H9 (cell line): ENCODE data around the gene APBA3. TPM values are rescaled to one million over a fixed set of nuclear protein-coding genes. Genes with fewer than 3 reads are reported as not detected.

Experiments
- DNase-seq: peaks from one replicate; pipeline ENCODE4 v3.0.0-alpha.2; 2017
- H2AFZ ChIP-seq: one replicate; pipeline ENCODE4 v1.6.1; 2013; ENCODE audit warnings: mild to moderate bottlenecking, low read length, control low read depth, moderate library complexity
- H2AK5ac ChIP-seq: 2 replicates; pipeline ENCODE4 v1.6.1; 2013; ENCODE audit warnings: low read length, control low read depth, mixed read lengths; ENCODE audit not compliant: insufficient read length
- H2BK120ac ChIP-seq: one replicate; pipeline ENCODE4 v1.6.1; 2013; ENCODE audit warnings: low read depth, mild to moderate bottlenecking, low read length, control low read depth, inconsistent platforms; ENCODE audit not compliant: poor library complexity, severe bottlenecking
- H2BK12ac ChIP-seq: 2 replicates; pipeline ENCODE4 v1.6.1; 2013; ENCODE audit warnings: low read length, control low read depth, mixed read lengths, low read depth; ENCODE audit not compliant: insufficient read length
- H2BK15ac ChIP-seq: 2 replicates; pipeline ENCODE4 v1.6.1; 2013; ENCODE audit warnings: low read depth, low read length, control low read depth
- H2BK20ac ChIP-seq: one replicate; pipeline ENCODE4 v1.6.1; 2013; ENCODE audit warnings: low read depth, mild to moderate bottlenecking, low read length, control low read depth, inconsistent platforms; ENCODE audit not compliant: poor library complexity, severe bottlenecking
- H2BK5ac ChIP-seq: 2 replicates; pipeline ENCODE4 v1.6.1; 2013; ENCODE audit warnings: low read length, control low read depth, mixed read lengths; ENCODE audit not compliant: insufficient read length
- H3K14ac ChIP-seq: 2 replicates; pipeline ENCODE4 v1.6.1; 2013; ENCODE audit warnings: low read length, control low read depth; ENCODE audit not compliant: insufficient read depth
- H3K18ac ChIP-seq: 2 replicates; pipeline ENCODE4 v1.6.1; 2013; ENCODE audit warnings: low read depth, mild to moderate bottlenecking, mixed read lengths, low read length, control low read depth; ENCODE audit not compliant: insufficient read length
- H3K23ac ChIP-seq: 2 replicates; pipeline ENCODE4 v1.6.1; 2013; ENCODE audit warnings: low read length, control low read depth, mixed read lengths, low read depth; ENCODE audit not compliant: insufficient read length
- H3K23me2 ChIP-seq: 2 replicates; pipeline ENCODE4 v1.6.1; 2013; ENCODE audit warnings: low read depth, mild to moderate bottlenecking, mixed read lengths, low read length, control low read depth; ENCODE audit not compliant: insufficient read length, poor library complexity, severe bottlenecking
- H3K27ac ChIP-seq: 2 replicates; pipeline ENCODE4 v1.5.1; 2013; ENCODE audit warnings: low read length, control low read depth, mixed read lengths, low read depth; ENCODE audit not compliant: insufficient read length
- H3K27me3 ChIP-seq: 2 replicates; pipeline ENCODE4 v1.6.1; 2013; ENCODE audit warnings: low read length, control low read depth, inconsistent platforms; ENCODE audit not compliant: insufficient read depth
- H3K4ac ChIP-seq: 2 replicates; pipeline ENCODE4 v1.6.1; 2013; ENCODE audit warnings: low read depth, mild to moderate bottlenecking, control low read depth, inconsistent platforms, low read length, moderate library complexity
- H3K4me1 ChIP-seq: 2 replicates; pipeline ENCODE4 v1.6.1; 2013; ENCODE audit warnings: low read length, control low read depth, inconsistent platforms; ENCODE audit not compliant: insufficient read depth
- H3K4me2 ChIP-seq: 2 replicates; pipeline ENCODE4 v1.6.1; 2013; ENCODE audit warnings: low read length, control low read depth, mixed read lengths; ENCODE audit not compliant: insufficient read length, insufficient read depth
- H3K56ac ChIP-seq: 2 replicates; pipeline ENCODE4 v1.6.1; 2013; ENCODE audit warnings: low read depth, mild to moderate bottlenecking, mixed read lengths, low read length, control low read depth; ENCODE audit not compliant: insufficient read length
- H3K79me1 ChIP-seq: 2 replicates; pipeline ENCODE4 v1.6.1; 2013; ENCODE audit warnings: low read depth, mild to moderate bottlenecking, moderate library complexity, low read length, control low read depth, inconsistent platforms; ENCODE audit not compliant: insufficient read depth, poor library complexity, severe bottlenecking
- H3K79me2 ChIP-seq: 2 replicates; pipeline ENCODE4 v1.6.1; 2013; ENCODE audit warnings: low read length, control low read depth, inconsistent platforms; ENCODE audit not compliant: insufficient read depth
- H3K9ac ChIP-seq: 2 replicates; pipeline ENCODE4 v1.6.1; 2013; ENCODE audit warnings: low read length, control low read depth, mixed read lengths; ENCODE audit not compliant: insufficient read length; ENCODE audit errors: extremely low read depth
- H3K9me3 ChIP-seq: one replicate; pipeline ENCODE4 v1.6.1; 2013; ENCODE audit warnings: low read depth, low read length, inconsistent platforms; ENCODE audit not compliant: control insufficient read depth
- H3T11ph ChIP-seq: one replicate; pipeline ENCODE4 v1.6.1; 2013; ENCODE audit warnings: mild to moderate bottlenecking, low read length, control low read depth, inconsistent platforms
- H4K20me1 ChIP-seq: one replicate; pipeline ENCODE4 v1.6.1; 2013; ENCODE audit not compliant: control insufficient read depth, insufficient read length, insufficient read depth
- H4K5ac ChIP-seq: 2 replicates; pipeline ENCODE4 v1.6.1; 2013; ENCODE audit warnings: low read depth, mild to moderate bottlenecking, mixed read lengths, low read length, control low read depth; ENCODE audit not compliant: insufficient read length
- H4K8ac ChIP-seq: replicated peaks from 2 replicates; pipeline ENCODE4 v1.6.1; 2013; ENCODE audit warnings: low read length, control low read depth, mixed read lengths, low read depth; ENCODE audit not compliant: insufficient read length
- H4K91ac ChIP-seq: 2 replicates; pipeline ENCODE4 v1.6.1; 2013; ENCODE audit warnings: low read depth, mild to moderate bottlenecking, moderate library complexity, mixed read lengths, low read length, control low read depth; ENCODE audit not compliant: insufficient read length
- H3K27ac Mint-ChIP-seq, 3 experiments: 2 replicates in 2 of 3; 3 replicates in 1 of 3; pipeline ENCODE4 v1.8.0; 2020 to 2021; ENCODE audit warnings: mixed read lengths in 3 of 3, mild to moderate bottlenecking in 1 of 3, moderate library complexity in 1 of 3
- H3K27me3 Mint-ChIP-seq: 2 replicates; pipeline ENCODE4 v1.8.0; 2021; ENCODE audit warnings: low read depth, mild to moderate bottlenecking, moderate library complexity, mixed read lengths
- H3K36me3 Mint-ChIP-seq, 3 experiments: 2 replicates in 2 of 3; 3 replicates in 1 of 3; pipeline ENCODE4 v1.8.0; 2020 to 2021; ENCODE audit warnings: low read depth in 3 of 3, mixed read lengths in 3 of 3; ENCODE audit not compliant: insufficient read depth in 1 of 3
- H3K4me1 Mint-ChIP-seq, 2 experiments: 2 replicates each; pipeline ENCODE4 v1.8.0; 2020; ENCODE audit warnings: mixed read lengths in 2 of 2
- H3K4me3 Mint-ChIP-seq, 2 experiments: 2 replicates in 1 of 2; 3 replicates in 1 of 2; pipeline ENCODE4 v1.8.0; 2020 to 2021; ENCODE audit warnings: mild to moderate bottlenecking in 2 of 2, mixed read lengths in 2 of 2, moderate library complexity in 1 of 2
- H3K9me3 Mint-ChIP-seq, 2 experiments: 2 replicates in 1 of 2; 3 replicates in 1 of 2; pipeline ENCODE4 v1.8.0; 2020; ENCODE audit warnings: mild to moderate bottlenecking in 2 of 2, mixed read lengths in 2 of 2, moderate library complexity in 1 of 2
- CTCF ChIP-seq: fragments of 200-600 bp; sonication (generic); conservative IDR thresholded peaks from 3 replicates; pipeline ENCODE4 v1.8.0; 2021; ENCODE audit warnings: antibody characterized with exemption, mild to moderate bottlenecking
- WGBS: extraction: QIAGEN DNeasy Blood & Tissue Kit; methylation state at CpG from one replicate; pipeline ENCODE4 v1.1.7; 2013; ENCODE audit warnings: missing lambda C conversion rate, low lambda C conversion rate, mixed read lengths; ENCODE audit not compliant: insufficient read length; ENCODE audit errors: extremely low coverage; 5-methylcytosine and 5-hydroxymethylcytosine counted together
- total RNA-seq: library from RNA; stranded (reverse); gene quantifications from 2 replicates; pipeline ENCODE4 v1.2.1, GENCODE V29; 2021

APBA3 gene
- total RNA-seq, 1 experiment from 2014 or later: 21.8 TPM

GRCh38 chr19:3768748-3769099, 7.2 kb upstream of the APBA3 start:
- H3K27ac Mint-ChIP-seq: no peak overlapping the region
- DNase-seq: no peak
- no peak for TF ChIP-seq CTCF

More at GRCh38 chr19:3768748-3769099, 7.2 kb upstream of the APBA3 start:
- peaks cover 6 to 15% (median 12%) of the 10 kb centered on the region in 3 experiments; a peak in 6 of 7 replicates for H3K36me3 Mint-ChIP-seq
- Histone ChIP-seq H3K9ac (no peak overlapping the region), H3K79me2 (no peaks in the 10 kb centered on the region), H3K27me3 (no peaks in the 10 kb centered on the region), H3K23ac (no peak overlapping the region), H2BK12ac (no peak overlapping the region), H3K23me2 (no peaks in the 10 kb centered on the region), H2BK20ac (no peak overlapping the region), H2BK15ac (no peak overlapping the region), H4K91ac (no peak overlapping the region), H3T11ph (no peak overlapping the region), H3K4ac (no peak overlapping the region), H2BK5ac (no peak overlapping the region), H3K27ac (no peak overlapping the region), H2BK120ac (no peak overlapping the region), H3K4me1 (no peaks in the 10 kb centered on the region), H3K18ac (no peak overlapping the region), H3K79me1 (no peaks in the 10 kb centered on the region), H4K8ac (no peak overlapping the region), H3K4me2 (no peak overlapping the region), H3K14ac (no peak overlapping the region), H4K20me1 (no peaks in the 10 kb centered on the region), H4K5ac (no peak overlapping the region), H2AFZ (no peak overlapping the region), H3K9me3 (no peaks in the 10 kb centered on the region), H3K56ac (no peak overlapping the region), H2AK5ac (no peak overlapping the region)
- H3K9me3 Mint-ChIP-seq: no peaks in the 10 kb centered on the region
- H3K27me3 Mint-ChIP-seq: no peaks in the 10 kb centered on the region
- H3K4me1 Mint-ChIP-seq: peaks cover 7 to 13% of the 10 kb centered on the region in 2 experiments
- H3K4me3 Mint-ChIP-seq: no peak overlapping the region
- no CpG with 5 or more reads among the region's 7 CpGs for WGBS
